Activated T-helper 1 cell treated with Interleukin-2 at 50 U/mL for 16 hours (primary cell): ENCODE data around the gene MBNL3.
A peak's percentile ranks its signal among the peaks of the same experiment; 100 is the strongest.

Experiments
- DNase-seq: peaks from one replicate; pipeline ENCODE4 v3.0.0-alpha.2; 2020; ENCODE audit warnings: low read depth

The MBNL3 gene, protein sequence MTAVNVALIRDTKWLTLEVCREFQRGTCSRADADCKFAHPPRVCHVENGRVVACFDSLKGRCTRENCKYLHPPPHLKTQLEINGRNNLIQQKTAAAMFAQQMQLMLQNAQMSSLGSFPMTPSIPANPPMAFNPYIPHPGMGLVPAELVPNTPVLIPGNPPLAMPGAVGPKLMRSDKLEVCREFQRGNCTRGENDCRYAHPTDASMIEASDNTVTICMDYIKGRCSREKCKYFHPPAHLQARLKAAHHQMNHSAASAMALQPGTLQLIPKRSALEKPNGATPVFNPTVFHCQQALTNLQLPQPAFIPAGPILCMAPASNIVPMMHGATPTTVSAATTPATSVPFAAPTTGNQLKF

DNA sequence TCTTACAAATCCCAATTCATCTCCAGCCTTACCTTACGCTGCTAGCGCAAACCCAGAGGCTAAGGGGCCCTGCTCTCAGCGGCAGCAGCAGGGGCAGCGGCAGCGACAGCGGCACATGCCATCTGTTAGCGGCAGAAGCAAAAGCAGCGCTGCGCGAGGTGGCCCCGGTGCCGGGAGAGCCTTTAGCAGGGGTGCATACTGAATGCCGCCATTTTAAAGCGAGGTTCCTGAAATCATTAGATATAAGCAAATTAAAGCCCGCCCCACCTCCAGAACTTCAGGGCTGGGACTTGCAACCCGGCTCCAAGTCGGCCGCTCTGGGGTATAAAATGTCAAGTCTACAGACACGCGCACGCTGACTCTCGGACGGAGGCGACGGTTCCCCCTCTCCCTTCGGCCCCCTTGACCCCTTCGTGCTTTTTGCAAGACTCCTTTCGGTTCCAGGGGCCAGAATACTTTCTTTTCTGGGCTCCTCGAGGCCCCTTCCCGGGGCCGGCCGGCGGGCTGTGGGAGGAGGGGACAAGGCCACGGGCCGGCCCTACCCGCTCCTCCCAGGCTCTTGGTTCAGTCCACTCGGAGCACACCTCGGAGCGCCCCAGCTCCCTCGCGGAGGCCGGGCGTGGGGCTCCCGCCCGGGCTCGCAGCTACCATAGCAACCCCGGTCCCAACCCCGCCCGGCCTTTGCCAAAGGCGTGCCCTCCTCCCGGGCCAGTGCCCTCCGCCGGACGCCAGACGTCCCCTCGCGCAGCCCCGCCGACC lies at the start of gene MBNL3:
TSS of gene MBNL3 (minus strand) at position 220 of the 759 bp plus-strand sequence. CDS start 49,427 bp downstream, outside the sequence.
- peak; percentile 48 for DNase-seq

DNA sequence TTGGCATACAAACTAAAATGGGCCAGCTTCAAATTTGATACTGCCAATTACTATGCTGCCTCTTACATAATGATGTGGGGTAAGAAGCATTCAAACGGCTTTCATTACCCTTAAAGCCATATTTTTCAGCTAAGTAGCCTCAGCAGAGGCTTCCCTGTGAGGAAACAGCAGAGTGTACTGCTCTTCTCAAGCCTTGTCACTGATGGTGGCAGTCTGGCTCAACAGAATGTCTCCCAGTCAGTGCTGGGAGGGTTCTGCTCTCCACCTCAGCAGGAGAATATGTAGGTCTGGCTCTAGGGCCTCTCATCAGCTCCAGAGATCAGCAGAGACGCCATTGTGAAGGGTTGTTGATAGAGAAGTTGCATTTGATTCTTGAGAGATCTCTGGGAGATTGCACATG lies 44.6 kb upstream of the MBNL3 start:
- DNase-seq: no peak

GRCh38 chrX:132532913-132533312 lies 44.1 kb upstream of the MBNL3 start:
- no peak for DNase-seq

GRCh38 chrX:132532097-132532496 lies 43.3 kb upstream of the MBNL3 start:
- no peak for DNase-seq

- no peak for DNase-seq
Observed at GRCh38 chrX:132520792-132521191, 32.0 kb upstream of the MBNL3 start.

DNA sequence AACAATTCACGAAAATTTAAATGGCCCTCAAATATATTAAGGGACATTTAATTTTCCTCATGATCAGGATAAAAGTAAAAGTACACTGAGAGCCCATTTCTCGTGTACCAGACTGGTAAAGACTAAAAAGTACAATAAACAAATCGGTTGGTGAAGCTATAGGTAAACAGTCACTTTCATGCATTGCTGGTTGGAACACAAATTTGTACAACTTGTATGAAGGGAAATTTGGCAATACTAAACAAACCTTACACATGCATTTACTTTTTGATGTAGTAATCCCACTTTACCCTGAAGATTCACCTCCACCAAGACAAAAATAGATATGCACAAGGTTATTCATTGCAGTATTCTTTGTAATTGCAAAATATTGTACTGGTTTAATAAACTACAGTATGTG lies 31.4 kb upstream of the MBNL3 start:
- no peak for DNase-seq

- DNase-seq: no peak
Observed at GRCh38 chrX:132518401-132518800, 29.6 kb upstream of the MBNL3 start.

DNA sequence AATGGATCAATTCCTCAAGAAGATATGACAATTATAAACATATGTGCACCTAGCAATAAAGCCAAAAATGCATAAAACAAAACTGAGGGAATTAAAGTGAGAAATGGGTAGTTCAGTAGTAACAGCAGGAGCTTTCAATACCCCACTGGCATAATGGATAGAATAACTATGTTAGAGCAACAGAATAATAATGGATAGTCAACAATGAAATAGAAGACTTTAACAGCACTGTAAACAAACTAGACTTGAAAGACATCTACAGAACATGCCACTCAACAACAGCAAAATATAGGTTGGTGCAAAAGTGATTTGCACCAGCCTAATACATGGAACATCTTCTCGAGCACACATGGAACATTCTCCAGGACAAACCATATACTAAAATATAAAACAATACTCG lies 20.0 kb upstream of the MBNL3 start:
- no peak for DNase-seq

DNA sequence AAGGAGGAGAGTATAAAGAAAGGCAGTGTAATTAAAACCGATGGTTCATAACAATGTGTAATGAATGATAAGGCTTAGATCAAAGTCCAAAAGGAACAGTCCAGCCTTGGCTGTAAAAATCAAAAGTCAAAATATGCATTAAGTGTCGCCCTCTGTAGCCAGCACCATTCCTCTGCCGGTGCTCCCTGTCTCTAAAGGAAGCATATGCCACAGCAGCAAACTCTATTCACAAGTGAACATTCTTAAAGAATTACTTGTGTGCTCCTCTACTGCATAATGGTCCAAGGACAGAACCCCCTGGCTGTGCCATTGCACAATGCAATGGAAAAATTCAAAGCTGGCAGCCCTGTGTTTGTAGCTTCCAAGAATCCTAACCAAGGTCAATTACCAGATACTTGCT lies 16.3 kb upstream of the MBNL3 start:
- no peak for DNase-seq

DNA sequence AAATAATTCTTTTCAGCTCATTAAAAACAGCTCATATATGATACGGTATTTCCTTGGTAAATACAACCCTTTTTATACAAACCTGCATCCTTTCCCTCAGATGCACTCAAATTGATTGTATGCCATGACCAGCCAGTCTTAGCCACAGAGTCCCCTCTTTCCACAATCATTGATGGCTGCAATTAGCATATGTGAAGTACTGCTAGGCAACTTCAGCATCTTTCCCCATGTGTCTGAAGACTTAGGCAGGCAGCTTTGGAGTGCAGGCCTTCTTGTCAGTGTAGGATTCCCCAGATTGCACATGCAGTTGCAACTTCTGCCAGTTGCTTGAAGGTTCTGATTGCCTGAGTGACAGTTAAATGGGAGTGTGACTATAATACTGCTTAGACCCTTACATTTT lies 15.6 kb upstream of the MBNL3 start:
- DNase-seq: no peak

- no peak for DNase-seq
Observed at GRCh38 chrX:132501606-132502005, 12.8 kb upstream of the MBNL3 start.

DNA sequence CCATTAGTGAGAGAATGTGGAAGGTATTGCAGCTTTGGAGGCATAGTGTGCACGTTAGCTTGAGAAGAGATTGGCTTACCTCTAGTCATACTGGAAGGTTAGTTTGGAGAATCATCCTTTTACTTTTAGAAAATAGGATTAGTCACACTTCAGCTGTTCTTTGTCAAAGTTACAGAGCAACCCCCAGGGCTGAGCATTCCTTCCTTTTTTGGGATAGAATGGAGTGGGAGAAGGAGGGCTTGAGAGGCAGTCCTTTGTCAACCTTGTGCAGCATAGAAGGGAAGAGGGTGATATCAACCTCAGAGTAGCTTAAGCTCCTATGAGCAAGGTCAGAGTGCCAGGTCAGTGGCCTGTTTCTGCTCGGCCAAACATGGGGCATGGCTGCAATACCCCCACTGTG lies 8.6 kb upstream of the MBNL3 start:
- no peak for DNase-seq

GRCh38 chrX:132493095-132493494 lies 4.3 kb upstream of the MBNL3 start:
- no peak for DNase-seq

DNA sequence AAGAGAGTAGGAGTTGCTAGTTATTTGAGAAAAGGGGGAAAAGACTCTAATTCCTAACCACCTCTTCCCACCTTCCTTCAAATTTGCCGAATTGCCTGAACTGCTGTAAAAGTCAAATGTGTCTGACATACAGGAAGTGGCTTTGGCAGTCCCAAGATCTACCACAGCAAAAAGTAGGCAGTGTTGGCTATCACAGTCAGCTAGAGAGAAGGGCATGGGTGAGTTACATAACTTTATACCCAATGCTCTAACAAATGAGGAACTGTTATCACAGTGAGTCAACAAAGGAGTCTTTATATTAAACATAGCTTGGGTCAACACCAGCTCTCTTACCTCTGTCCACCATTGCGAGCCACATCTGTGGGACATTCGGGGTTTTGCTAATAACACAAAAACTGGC lies 2.4 kb upstream of the MBNL3 start:
- no peak for DNase-seq

DNA sequence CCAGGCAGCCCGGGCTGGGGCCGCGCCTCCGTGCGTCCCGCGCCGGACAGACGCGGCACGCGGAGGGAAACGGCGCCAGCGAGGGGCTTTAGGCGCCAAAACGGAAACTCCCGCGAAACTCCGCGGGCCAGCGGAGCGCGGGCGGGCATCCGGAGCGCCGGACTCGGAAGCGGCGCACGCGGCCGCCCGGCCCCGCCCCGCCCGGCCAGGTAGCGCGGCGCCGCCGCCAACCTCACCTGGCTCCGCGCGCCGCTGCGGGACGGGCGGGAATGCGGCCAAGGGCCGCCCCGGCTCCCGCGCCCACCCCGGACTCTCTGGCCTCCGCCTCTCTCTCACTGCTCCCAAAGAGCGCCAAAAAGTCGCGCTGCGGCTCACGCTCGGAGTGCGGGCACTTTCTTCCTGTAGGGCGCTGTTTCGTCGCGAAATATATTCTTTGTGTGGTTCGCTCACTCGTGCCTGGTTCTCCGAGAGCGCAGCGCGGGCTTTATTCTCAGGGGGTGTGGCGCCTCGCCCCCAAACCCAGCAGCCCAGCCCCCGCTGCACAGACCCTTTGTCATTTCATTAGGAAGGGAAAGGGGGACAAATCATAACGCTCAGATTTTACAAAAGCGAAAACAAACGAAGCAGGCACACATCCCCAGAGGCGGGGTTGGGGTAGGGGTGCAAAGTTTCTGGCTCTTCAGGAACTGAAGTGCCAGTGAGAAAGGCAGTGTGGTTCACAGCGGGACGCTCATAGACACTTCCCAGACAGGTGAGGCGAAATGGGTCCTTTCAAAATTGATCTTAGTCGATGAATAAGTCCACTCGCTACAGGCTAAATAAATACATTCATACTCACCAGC lies 961 bp upstream of the MBNL3 start:
- peak; percentile 17 for DNase-seq

DNA sequence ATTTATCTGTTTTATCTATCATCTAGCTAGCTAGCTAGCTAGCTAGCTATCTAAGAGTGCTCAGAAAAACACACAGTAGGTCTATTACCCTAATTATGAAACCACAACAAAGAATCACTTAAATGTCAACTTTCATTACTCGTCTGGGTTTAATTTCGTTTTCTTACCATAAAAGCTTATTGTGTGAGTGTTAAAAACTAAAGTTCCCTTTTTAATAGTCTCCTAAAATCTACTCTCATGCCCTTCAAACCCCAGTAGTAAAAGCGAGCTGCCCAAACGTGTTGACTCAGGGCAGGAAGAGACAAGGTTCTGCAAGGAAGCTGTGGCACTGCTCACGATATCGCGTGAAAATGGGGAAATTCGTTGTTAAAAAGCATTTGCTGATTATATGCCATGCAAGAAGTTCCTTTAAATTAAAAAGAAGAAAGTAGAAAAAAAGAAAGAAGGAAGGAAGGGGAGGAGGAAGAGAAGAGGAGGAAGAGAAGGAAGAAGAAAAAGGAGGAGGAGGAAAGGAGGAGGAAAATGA lies 595 bp downstream of the MBNL3 start:
- DNase-seq: no peak

DNA sequence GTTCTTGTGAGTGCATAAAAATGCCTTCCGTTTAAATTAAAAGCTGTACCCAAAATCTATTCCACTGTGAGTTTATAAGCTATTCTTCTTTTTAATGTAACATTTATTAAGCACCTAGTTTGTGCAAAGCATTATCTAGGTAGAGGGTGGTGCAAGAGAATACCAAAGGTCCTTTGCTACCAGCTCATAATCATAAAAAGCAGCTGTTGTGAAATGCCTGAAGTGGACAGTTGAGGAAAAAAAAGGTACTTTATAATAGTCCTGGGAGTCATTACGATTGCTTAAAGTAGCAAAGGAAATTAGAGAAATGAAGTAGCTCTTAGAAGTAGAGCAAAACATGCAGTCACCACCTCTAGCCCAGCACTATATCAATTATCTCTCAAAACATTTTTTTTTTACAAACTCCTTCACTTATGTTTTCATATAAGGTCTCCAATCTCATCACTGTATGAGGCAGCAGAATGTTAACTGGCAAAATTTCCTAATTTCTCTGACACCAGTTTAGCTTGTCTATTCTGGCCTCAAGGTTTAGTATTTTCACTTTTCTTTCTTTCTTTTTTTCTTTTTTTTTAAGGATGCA lies 2.1 kb downstream of the MBNL3 start:
- no peak for DNase-seq

DNA sequence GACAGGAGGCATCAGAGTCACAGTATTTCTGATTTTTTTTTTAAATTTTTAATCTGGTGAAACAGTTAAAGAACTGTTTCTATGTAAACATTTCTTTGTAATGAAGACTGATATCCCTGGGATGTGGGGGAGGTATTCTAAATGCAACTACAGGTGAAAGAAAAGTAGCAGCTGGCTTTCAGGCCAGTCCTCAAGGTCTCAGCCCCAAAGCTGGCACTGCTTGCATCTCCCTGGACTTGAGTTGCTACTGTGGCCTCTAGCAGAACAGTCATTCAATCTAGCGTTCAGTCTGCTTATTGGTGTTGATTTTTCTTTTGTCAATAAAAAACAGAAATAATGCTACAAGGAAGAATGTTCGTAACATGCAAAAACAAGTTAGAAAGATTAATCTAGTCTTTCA lies 4.9 kb downstream of the MBNL3 start:
- DNase-seq: no peak

DNA sequence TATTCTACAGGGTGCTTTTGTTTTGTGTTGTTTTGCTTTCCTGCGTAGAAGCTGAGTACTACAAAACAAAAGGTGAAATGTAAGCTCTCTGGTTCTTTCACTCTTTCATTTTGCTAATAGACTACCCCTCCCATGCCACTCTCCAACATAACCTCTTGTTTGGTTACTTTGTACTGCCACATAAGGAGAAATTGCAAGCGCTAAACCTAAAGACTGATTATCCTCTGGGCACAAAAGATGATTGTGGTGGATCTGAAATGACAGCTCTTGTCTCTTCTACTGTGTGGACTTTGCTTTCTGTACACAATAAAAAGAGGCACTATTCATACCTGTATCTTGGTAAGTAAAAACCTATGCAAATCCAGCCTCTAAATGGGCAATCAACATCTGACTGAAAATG lies 5.3 kb downstream of the MBNL3 start:
- no peak for DNase-seq

DNA sequence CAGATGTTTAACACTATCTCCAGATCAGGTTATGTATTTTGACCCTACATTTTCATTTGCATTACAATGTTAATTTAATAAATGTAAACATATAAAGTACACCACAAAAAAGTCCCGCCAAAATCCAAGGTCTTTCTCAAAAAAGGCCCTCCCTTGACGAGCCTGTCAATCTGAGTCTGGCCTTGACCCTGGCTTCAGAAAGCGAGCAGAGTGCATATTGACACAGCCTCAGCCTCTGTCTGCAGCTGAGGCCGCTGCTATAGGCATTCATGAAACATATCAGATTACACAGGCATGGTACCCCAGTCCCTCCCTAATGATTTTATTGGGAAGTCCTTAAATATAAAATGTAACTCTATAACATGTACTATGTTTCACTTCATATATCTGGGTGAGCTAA lies 6.2 kb downstream of the MBNL3 start:
- no peak for DNase-seq

GRCh38 chrX:132481449-132481848 lies 7.4 kb downstream of the MBNL3 start:
- no peak for DNase-seq

GRCh38 chrX:132480581-132481203 lies 8.1 kb downstream of the MBNL3 start:
- DNase-seq: peak; percentile 10
